ENCODE measurements around the gene CERCAM.
A peak's percentile ranks its signal among the peaks of the same experiment; 100 is the strongest.

CERCAM gene

DNA sequence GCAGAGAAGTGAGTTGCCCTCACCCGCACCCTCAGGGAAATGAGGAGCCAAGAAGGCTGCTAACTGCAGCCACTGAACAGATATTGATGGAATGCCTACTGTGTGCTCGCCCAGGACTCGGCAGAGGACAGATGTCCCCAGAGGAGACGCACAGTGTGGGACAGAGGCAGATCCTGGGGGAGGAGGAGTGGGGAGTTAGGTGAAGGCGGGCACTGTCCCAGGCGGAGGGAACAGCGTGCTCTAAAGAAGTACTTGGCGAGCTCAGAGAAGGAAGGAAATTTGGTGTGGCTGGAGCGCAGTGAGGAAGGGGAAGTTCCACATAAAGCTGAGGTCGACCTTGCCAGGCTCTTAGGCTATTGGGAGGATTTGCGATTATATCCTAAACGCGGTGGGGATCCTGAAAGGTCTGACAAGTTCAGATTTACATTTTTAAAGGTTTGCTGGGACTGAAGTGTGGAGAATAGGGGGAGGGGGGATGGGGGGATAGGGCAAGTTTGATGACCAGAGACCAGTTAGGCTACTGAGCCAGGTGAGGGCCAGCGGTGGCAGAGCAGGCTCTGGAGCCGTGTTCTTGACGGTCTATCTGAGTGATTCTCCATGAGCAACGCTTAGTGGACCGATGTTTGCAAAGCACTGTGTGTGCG is 23.6 kb upstream of the CERCAM start:
- Mint-ChIP-seq H3K36me3 (ENCODE audit: low read depth) (no peaks in the 10 kb centered on the region), H3K4me1 (peaks cover 20% of the 10 kb centered on the region), H3K4me3 (no peak overlapping the region), H3K9me3 (no peaks in the 10 kb centered on the region), H3K27ac (no peak overlapping the region), H3K27me3 (ENCODE audit: low read depth, poor library complexity) (peaks cover 90% of the 10 kb centered on the region)
- DNase-seq: no peak
- TF ChIP-seq, protein P1, sequence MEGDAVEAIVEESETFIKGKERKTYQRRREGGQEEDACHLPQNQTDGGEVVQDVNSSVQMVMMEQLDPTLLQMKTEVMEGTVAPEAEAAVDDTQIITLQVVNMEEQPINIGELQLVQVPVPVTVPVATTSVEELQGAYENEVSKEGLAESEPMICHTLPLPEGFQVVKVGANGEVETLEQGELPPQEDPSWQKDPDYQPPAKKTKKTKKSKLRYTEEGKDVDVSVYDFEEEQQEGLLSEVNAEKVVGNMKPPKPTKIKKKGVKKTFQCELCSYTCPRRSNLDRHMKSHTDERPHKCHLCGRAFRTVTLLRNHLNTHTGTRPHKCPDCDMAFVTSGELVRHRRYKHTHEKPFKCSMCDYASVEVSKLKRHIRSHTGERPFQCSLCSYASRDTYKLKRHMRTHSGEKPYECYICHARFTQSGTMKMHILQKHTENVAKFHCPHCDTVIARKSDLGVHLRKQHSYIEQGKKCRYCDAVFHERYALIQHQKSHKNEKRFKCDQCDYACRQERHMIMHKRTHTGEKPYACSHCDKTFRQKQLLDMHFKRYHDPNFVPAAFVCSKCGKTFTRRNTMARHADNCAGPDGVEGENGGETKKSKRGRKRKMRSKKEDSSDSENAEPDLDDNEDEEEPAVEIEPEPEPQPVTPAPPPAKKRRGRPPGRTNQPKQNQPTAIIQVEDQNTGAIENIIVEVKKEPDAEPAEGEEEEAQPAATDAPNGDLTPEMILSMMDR (IDR thresholded peaks at IDR 0.05): no peak

DNA sequence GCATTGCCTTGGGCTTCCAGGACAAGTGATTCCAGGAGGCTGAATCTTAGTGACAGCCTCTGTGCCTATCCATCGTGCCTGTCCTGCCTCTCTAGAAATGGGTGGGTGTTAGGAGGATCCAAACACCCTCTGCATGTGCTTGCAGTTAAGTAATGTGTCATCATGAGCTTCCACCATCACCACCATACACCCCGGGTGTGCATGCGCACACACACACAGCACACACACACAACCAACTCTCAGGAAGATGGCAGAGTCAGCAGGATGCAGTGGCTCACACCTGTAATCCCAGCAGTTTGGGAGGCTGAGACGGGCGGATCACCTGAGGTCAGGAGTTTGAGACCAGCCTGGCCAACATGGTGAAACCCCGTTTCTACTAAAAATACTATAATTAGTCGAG is 22.8 kb upstream of the CERCAM start:
- H3K27me3 Mint-ChIP-seq (ENCODE audit: low read depth, poor library complexity): peaks cover 84% of the 10 kb centered on the region
- DNase-seq: no peak
- H3K36me3 Mint-ChIP-seq (ENCODE audit: low read depth): no peaks in the 10 kb centered on the region
- H3K9me3 Mint-ChIP-seq: no peaks in the 10 kb centered on the region
- no peak overlapping the region for H3K27ac Mint-ChIP-seq
- no peak overlapping the region for H3K4me3 Mint-ChIP-seq
- TF ChIP-seq, protein P1 (IDR thresholded peaks at IDR 0.05): no peak
- H3K4me1 Mint-ChIP-seq: peaks cover 18% of the 10 kb centered on the region

DNA sequence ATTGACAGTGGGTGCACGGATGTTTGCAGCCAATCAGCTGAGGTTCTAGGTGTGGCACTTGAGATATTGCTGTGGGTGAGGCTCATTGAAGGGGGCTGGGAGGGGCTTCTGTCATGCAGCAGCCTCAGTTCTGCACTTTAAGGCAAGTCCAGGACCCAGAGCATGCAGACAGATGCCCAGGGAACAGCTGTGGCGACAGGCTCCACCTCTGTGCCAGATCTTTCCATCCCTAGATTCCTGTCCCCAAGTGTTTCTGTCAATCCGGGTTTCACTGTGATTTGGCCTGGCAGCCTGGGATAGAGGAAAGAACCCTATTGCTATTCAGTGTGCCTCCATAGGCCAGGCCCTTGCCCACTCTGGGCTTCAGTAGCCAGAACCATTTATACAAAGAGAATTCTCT is 20.8 kb upstream of the CERCAM start:
- no peak overlapping the region for H3K27ac Mint-ChIP-seq
- no peak overlapping the region for H3K4me3 Mint-ChIP-seq
- TF ChIP-seq, protein P1 (IDR thresholded peaks at IDR 0.05): no peak
- no peaks in the 10 kb centered on the region for H3K9me3 Mint-ChIP-seq
- no peaks in the 10 kb centered on the region for H3K36me3 Mint-ChIP-seq (ENCODE audit: low read depth)
- peaks cover 12% of the 10 kb centered on the region for H3K4me1 Mint-ChIP-seq
- DNase-seq: no peak
- peaks cover 69% of the 10 kb centered on the region for H3K27me3 Mint-ChIP-seq (ENCODE audit: low read depth, poor library complexity)

DNA sequence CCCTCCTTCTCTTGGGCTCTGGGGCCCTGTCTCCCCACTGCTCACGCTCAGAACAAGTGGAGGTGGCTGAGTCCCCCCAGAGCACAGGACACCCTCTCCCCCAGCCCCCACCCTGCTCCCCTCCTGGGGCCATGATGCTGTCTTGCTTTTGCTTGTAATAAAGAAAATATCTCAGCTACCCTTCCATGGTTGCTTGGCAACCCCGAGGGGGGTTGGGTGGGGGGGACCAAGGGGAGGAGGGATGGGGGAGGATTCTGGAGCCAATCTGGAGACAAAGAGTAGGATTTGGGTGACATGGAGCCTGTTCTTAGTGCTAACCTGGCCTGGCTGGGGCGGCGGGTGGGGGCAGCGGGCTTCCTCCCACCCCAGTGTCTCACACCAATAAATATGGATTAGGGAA is 16.1 kb upstream of the CERCAM start:
- TF ChIP-seq, protein P1 (IDR thresholded peaks at IDR 0.05): no peak
- H3K4me3 Mint-ChIP-seq: no peak overlapping the region
- peaks cover 30% of the 10 kb centered on the region for H3K27me3 Mint-ChIP-seq (ENCODE audit: low read depth, poor library complexity)
- H3K4me1 Mint-ChIP-seq: peaks cover 35% of the 10 kb centered on the region
- no peaks in the 10 kb centered on the region for H3K36me3 Mint-ChIP-seq (ENCODE audit: low read depth)
- DNase-seq: no peak
- no peak overlapping the region for H3K27ac Mint-ChIP-seq
- H3K9me3 Mint-ChIP-seq: no peaks in the 10 kb centered on the region

DNA sequence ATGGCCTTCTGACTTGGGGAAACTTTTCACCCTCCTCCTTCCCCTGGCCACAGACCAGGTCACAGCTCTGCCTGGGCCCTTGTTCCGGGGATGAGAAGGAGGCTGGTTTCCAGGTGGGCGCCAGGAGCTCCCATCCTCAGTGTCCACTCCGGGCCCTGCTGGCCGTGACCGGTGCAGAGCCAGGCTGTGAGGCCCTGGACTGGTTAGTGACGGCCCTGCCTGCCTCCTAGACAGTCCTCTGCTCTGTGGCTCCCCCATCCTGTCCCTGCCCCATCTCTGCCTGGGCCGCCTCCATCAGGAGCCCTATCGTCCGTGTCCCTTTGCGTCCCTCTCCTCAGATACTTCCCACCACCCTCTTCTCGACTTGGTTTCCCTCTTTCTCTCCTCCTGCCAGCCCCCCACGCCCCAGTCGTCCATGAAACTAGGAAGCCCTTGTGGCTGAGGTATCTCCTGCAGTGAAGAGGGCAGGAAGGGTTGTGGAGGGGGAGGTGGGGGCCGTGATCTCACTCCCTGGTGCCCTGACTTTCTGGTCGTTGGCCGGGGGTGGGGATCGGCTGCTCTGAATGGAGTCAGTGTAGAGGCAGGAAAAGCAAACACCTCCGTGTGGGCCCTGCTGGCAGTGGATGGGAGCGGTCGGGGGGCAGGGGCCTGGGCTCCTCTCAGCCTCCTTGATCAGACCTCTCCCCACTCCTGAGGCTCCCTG is 15.4 kb upstream of the CERCAM start:
- DNase-seq: no peak
- TF ChIP-seq, protein P1 (IDR thresholded peaks at IDR 0.05): no peak
- Mint-ChIP-seq H3K9me3 (no peaks in the 10 kb centered on the region), H3K27me3 (ENCODE audit: low read depth, poor library complexity) (peaks cover 23% of the 10 kb centered on the region), H3K36me3 (ENCODE audit: low read depth) (no peaks in the 10 kb centered on the region), H3K4me3 (peak overlapping the region; percentile 21), H3K27ac (peak overlapping the region; percentile 49), H3K4me1 (peaks cover 42% of the 10 kb centered on the region)

DNA sequence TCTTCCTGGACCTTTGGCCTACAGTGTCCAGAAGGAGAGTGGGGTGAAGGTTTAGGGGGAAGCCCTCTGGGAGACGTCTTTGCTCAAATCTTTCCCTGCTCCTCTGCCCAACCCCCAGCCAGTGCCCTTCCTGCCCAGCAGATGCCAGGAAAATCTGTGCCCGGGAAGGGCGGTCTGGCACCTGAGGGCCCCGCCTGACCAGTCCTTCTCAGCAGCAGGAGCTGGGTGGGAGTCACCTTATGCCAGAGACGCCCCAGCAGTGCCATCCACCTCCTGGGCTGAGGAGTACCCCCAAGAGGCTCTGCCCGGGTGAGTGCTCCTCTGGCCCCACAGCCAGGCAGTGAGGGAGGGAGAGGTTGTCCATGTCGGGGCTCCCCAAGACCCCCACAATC is 14.9 kb upstream of the CERCAM start:
- no peak overlapping the region for H3K27ac Mint-ChIP-seq
- H3K9me3 Mint-ChIP-seq: no peaks in the 10 kb centered on the region
- no peaks in the 10 kb centered on the region for H3K36me3 Mint-ChIP-seq (ENCODE audit: low read depth)
- DNase-seq: no peak
- TF ChIP-seq, protein P1 (IDR thresholded peaks at IDR 0.05): no peak
- H3K27me3 Mint-ChIP-seq (ENCODE audit: low read depth, poor library complexity): peaks cover 19% of the 10 kb centered on the region
- H3K4me3 Mint-ChIP-seq: no peak overlapping the region
- peaks cover 43% of the 10 kb centered on the region for H3K4me1 Mint-ChIP-seq

Measured in nephron progenitor cell (in vitro differentiated cells).